B cell (primary cell): ENCODE measurements around the gene CHRM1. TPM values are rescaled to one million over a fixed set of nuclear protein-coding genes. Genes with fewer than 3 reads are reported as not detected.

Source experiments
- ATAC-seq: fragments of 200-7000 bp; cut with Tn5 transposase; one replicate; pipeline ENCODE4 v1.10.0; 2021; ENCODE audit warnings: low read depth, mild to moderate bottlenecking, moderate number of reproducible peaks, moderate library complexity
- CTCF ChIA-PET: fragments of 350-600 bp; sonication (Branson Sonifier 250); formaldehyde crosslinking; loops from one replicate; lab custom pipeline; 2021; ENCODE audit warnings: antibody characterized with exemption, inconsistent platforms; lab: Charles Lee
- POLR2A ChIA-PET: fragments of 350-600 bp; sonication (Branson Sonifier 250); formaldehyde crosslinking; loops from one replicate; lab custom pipeline; 2021; ENCODE audit warnings: antibody characterized with exemption; lab: Charles Lee
- DNase-seq: peaks from one replicate; pipeline ENCODE4 v3.0.0; 2013
- H2AFZ ChIP-seq: 2 replicates; pipeline ENCODE4 v1.6.1; 2012; ENCODE audit warnings: mild to moderate bottlenecking, low read depth, low read length; ENCODE audit not compliant: insufficient read depth, poor library complexity, severe bottlenecking
- H3K27ac ChIP-seq, 2 donors: 1 replicate in 1 of 2; 2 replicates in 1 of 2; pipeline ENCODE4 v1.5.1; 2012 to 2013; ENCODE audit warnings: low read length in 2 of 2, mild to moderate bottlenecking in 2 of 2, moderate library complexity in 1 of 2
- H3K27me3 ChIP-seq, 4 experiments: fragments of 200-600 bp in 1 of 4; sonication (generic) in 1 of 4; replicated peaks in 1 of 4; 1 replicate in 2 of 4; 2 replicates in 2 of 4; pipeline versions ENCODE4 v1.6.1 to v1.7.0; 2013 to 2016; ENCODE audit warnings: low read length in 3 of 4, mild to moderate bottlenecking in 2 of 4, mixed read lengths in 1 of 4, moderate library complexity in 1 of 4; ENCODE audit not compliant: insufficient read depth in 4 of 4, control insufficient read depth in 3 of 4; ENCODE audit errors: control extremely low read depth in 1 of 4
- H3K36me3 ChIP-seq, 2 experiments: replicated peaks in 1 of 2; 1 replicate in 1 of 2; 2 replicates in 1 of 2; pipeline versions ENCODE4 v1.6.1 to v1.7.1; 2013; ENCODE audit warnings: low read length in 1 of 2; ENCODE audit not compliant: insufficient read depth in 2 of 2, control insufficient read depth in 1 of 2; ENCODE audit errors: control extremely low read depth in 1 of 2, extremely low read depth in 1 of 2
- H3K4me1 ChIP-seq, 2 donors: fragments of 200-600 bp in 1 of 2; sonication (generic) in 1 of 2; 1 replicate in 1 of 2; 2 replicates in 1 of 2; pipeline versions ENCODE4 v1.5.1 to v1.6.1; 2013 to 2017; ENCODE audit warnings: low read length in 2 of 2; ENCODE audit not compliant: control insufficient read depth in 2 of 2, insufficient read depth in 2 of 2
- H3K4me2 ChIP-seq: replicated peaks from 2 replicates; pipeline ENCODE3; 2012; ENCODE audit warnings: mild to moderate bottlenecking, low read depth, low read length; ENCODE audit not compliant: poor library complexity, severe bottlenecking
- H3K4me3 ChIP-seq, 5 experiments: fragments of 200-600 bp in 1 of 5; sonication (generic) in 1 of 5; 1 replicate in 3 of 5; 2 replicates in 2 of 5; pipeline versions ENCODE4 v1.5.1 to v1.7.0; 2011 to 2016; ENCODE audit warnings: low read length in 4 of 5, mild to moderate bottlenecking in 4 of 5, low read depth in 2 of 5, control low read depth in 1 of 5, moderate library complexity in 1 of 5; ENCODE audit not compliant: insufficient read depth in 1 of 5; ENCODE audit errors: control extremely low read depth in 1 of 5, extremely low read depth in 1 of 5
- H3K79me2 ChIP-seq: fragments of 200-600 bp; sonication (generic); one replicate; pipeline ENCODE4 v1.6.0; 2016; ENCODE audit warnings: low read length; ENCODE audit not compliant: control insufficient read depth, insufficient read depth
- H3K9ac ChIP-seq: fragments of 200-600 bp; sonication (generic); 2 replicates; pipeline ENCODE4 v1.6.1; 2017; ENCODE audit warnings: mild to moderate bottlenecking, low read length, moderate library complexity
- H3K9me3 ChIP-seq, 3 donors: one replicate each; pipeline versions ENCODE4 v1.6.1 to v1.7.1; 2013; ENCODE audit warnings: low read length in 2 of 3; ENCODE audit not compliant: control insufficient read depth in 2 of 3, insufficient read depth in 1 of 3; ENCODE audit errors: control extremely low read depth in 1 of 3
- H4K20me1 ChIP-seq: 2 replicates; pipeline ENCODE4 v1.6.0; 2012; ENCODE audit warnings: mild to moderate bottlenecking, low read length; ENCODE audit not compliant: insufficient read depth, control insufficient read depth, poor library complexity, severe bottlenecking
- H3K27ac Mint-ChIP-seq: one replicate; pipeline ENCODE4 v1.8.0; 2021; ENCODE audit warnings: mixed read lengths
- H3K27me3 Mint-ChIP-seq: one replicate; pipeline ENCODE4 v1.8.0; 2021; ENCODE audit warnings: mixed read lengths
- H3K4me1 Mint-ChIP-seq: one replicate; pipeline ENCODE4 v1.8.0; 2021; ENCODE audit warnings: mixed read lengths
- H3K4me3 Mint-ChIP-seq: one replicate; pipeline ENCODE4 v1.8.0; 2021; ENCODE audit warnings: mixed read lengths
- H3K9me3 Mint-ChIP-seq: one replicate; pipeline ENCODE4 v1.8.0; 2022; ENCODE audit warnings: mixed read lengths; ENCODE audit not compliant: insufficient read depth
- CTCF ChIP-seq: fragments of 200-600 bp; IDR thresholded peaks from one replicate; pipeline ENCODE4 v1.8.0; 2022; ENCODE audit warnings: antibody characterized with exemption, mild to moderate bottlenecking
- EZH2 ChIP-seq: IDR thresholded peaks from 2 replicates; pipeline ENCODE4 v1.6.1; 2012; ENCODE audit warnings: borderline replicate concordance, low read depth, mild to moderate bottlenecking, moderate library complexity, low read length; ENCODE audit not compliant: insufficient read depth, poor library complexity, severe bottlenecking
- WGBS: methylation state at CpG from one replicate; pipeline ENCODE4 v1.1.5; 2013; ENCODE audit warnings: missing lambda C conversion rate; ENCODE audit not compliant: insufficient coverage; 5-methylcytosine and 5-hydroxymethylcytosine counted together
- intact Hi-C: fragments of 100-400 bp; cut with micrococcal nuclease; formaldehyde crosslinking; loops from one replicate; pipeline ENCODE4 v1.10.0; 2022
- polyA plus RNA-seq: library from polyadenylated mRNA; depleted of rRNA; stranded (reverse); fragments of >200 nt; gene quantifications from 2 replicates; pipeline ENCODE4 v1.2.3, GENCODE V29; 2012
- total RNA-seq, 2 donors: library from RNA; stranded (reverse); fragments of 120-200 nt in 1 of 2; gene quantifications; 1 replicate in 1 of 2; 2 replicates in 1 of 2; pipeline versions ENCODE4 v1.2.3 to v1.2.4, GENCODE V29; 2013 to 2022

Gene CHRM1
- total and polyA plus RNA-seq, 2 donors (not counting 1 experiment from before 2014, with no cell fraction given) = not detected

- Histone ChIP-seq H3K4me1 (no peaks in the 10 kb centered on the region), H3K79me2 (no peaks in the 10 kb centered on the region), H3K9ac (no peak overlapping the region), H3K27me3 (peaks cover 0 to 11% (median 5%) of the 10 kb centered on the region in 4 experiments), H2AFZ (no peak overlapping the region), H4K20me1 (no peaks in the 10 kb centered on the region), H3K4me2 (no peak overlapping the region), H3K4me3 (no peak overlapping the region), H3K27ac (no peak overlapping the region), H3K9me3 (no peaks in the 10 kb centered on the region), H3K36me3 (no peaks in the 10 kb centered on the region)
- Mint-ChIP-seq H3K27me3 (peaks cover 33% of the 10 kb centered on the region), H3K27ac (no peak overlapping the region), H3K4me1 (peaks cover 2% of the 10 kb centered on the region), H3K9me3 (no peaks in the 10 kb centered on the region), H3K4me3 (no peak overlapping the region)
- intact Hi-C loops = no loop called here
- ChIA-PET CTCF (interaction anchor here (0.6 to 9.9 kb wide), 26 partner anchors 9 to 1247 kb away, joined by 3 to 308 read pairs (median 5); partner anchors contain the start of gene SLC22A8), POLR2A (no interaction called here)
- WGBS = 8% methylated on average over 9 of the region's 14 CpGs
- ATAC-seq (peak; percentile 81), DNase-seq (peak; percentile 83)
- no peak for TF ChIP-seq EZH2
- TF ChIP-seq CTCF = peak; percentile 99
These were observed 15.1 kb downstream of the CHRM1 start for GRCh38 chr11:62905927-62906531.

- Histone ChIP-seq H3K27me3 (peaks cover 0 to 13% (median 5%) of the 10 kb centered on the region in 4 experiments), H2AFZ (no peak overlapping the region)
- no peak for ATAC-seq
These were observed 15.9 kb downstream of the CHRM1 start for GRCh38 chr11:62905296-62905695.

More at GRCh38 chr11:62905296-62905695, 15.9 kb downstream of the CHRM1 start:
- CTCF ChIA-PET = interaction anchor here (0.6 to 9.9 kb wide), 21 partner anchors 9 to 1248 kb away, joined by 3 to 308 read pairs (median 5); no protein-coding TSS in a partner anchor
- Histone ChIP-seq H3K4me3 (no peak overlapping the region), H3K27ac (no peak overlapping the region), H3K4me2 (no peak overlapping the region), H3K4me1 (no peaks in the 10 kb centered on the region), H4K20me1 (no peaks in the 10 kb centered on the region), H3K9ac (no peak overlapping the region), H3K9me3 (no peaks in the 10 kb centered on the region), H3K79me2 (no peaks in the 10 kb centered on the region), H3K36me3 (no peaks in the 10 kb centered on the region)
- intact Hi-C loops = no loop called here
- no peak for DNase-seq
- H3K4me1 Mint-ChIP-seq = peaks cover 2% of the 10 kb centered on the region
- POLR2A ChIA-PET = no interaction called here
- WGBS = 53% methylated on average over 2 of the region's 3 CpGs
- no peak overlapping the region for H3K4me3 Mint-ChIP-seq
- H3K9me3 Mint-ChIP-seq = no peaks in the 10 kb centered on the region
- no peak overlapping the region for H3K27ac Mint-ChIP-seq
- TF ChIP-seq CTCF (no peak), EZH2 (no peak)
- peaks cover 34% of the 10 kb centered on the region for H3K27me3 Mint-ChIP-seq
